Stomach smooth muscle (tissue), 2 donors: ENCODE data around the gene KCNK18.

Source experiments
- H3K27ac ChIP-seq: one replicate; pipeline ENCODE4 v1.7.0; 2013; ENCODE audit warnings: mild to moderate bottlenecking, low read length, inconsistent platforms
- H3K27me3 ChIP-seq, 2 donors: one replicate each; pipeline ENCODE4 v1.7.0; 2013; ENCODE audit warnings: low read length in 2 of 2; ENCODE audit not compliant: insufficient read depth in 2 of 2, control insufficient read depth in 1 of 2
- H3K36me3 ChIP-seq, 2 donors: one replicate each; pipeline ENCODE4 v1.7.0; 2013; ENCODE audit warnings: low read length in 2 of 2; ENCODE audit not compliant: control insufficient read depth in 2 of 2, insufficient read depth in 2 of 2
- H3K4me1 ChIP-seq: one replicate; pipeline ENCODE4 v1.7.0; 2013; ENCODE audit warnings: low read length; ENCODE audit not compliant: control insufficient read depth, insufficient read depth
- H3K4me3 ChIP-seq, 2 donors: one replicate each; pipeline ENCODE4 v1.7.0; 2013; ENCODE audit warnings: low read length in 2 of 2
- H3K9ac ChIP-seq, 2 donors: one replicate each; pipeline ENCODE4 v1.7.0; 2013; ENCODE audit warnings: low read length in 2 of 2, mild to moderate bottlenecking in 1 of 2
- H3K9me3 ChIP-seq, 2 donors: one replicate each; pipeline ENCODE4 v1.7.0; 2013; ENCODE audit warnings: low read length in 2 of 2; ENCODE audit not compliant: control insufficient read depth in 2 of 2
- donor health status: healthy.
- donor health status: Pancreatic carcinoma.

KCNK18 gene

DNA sequence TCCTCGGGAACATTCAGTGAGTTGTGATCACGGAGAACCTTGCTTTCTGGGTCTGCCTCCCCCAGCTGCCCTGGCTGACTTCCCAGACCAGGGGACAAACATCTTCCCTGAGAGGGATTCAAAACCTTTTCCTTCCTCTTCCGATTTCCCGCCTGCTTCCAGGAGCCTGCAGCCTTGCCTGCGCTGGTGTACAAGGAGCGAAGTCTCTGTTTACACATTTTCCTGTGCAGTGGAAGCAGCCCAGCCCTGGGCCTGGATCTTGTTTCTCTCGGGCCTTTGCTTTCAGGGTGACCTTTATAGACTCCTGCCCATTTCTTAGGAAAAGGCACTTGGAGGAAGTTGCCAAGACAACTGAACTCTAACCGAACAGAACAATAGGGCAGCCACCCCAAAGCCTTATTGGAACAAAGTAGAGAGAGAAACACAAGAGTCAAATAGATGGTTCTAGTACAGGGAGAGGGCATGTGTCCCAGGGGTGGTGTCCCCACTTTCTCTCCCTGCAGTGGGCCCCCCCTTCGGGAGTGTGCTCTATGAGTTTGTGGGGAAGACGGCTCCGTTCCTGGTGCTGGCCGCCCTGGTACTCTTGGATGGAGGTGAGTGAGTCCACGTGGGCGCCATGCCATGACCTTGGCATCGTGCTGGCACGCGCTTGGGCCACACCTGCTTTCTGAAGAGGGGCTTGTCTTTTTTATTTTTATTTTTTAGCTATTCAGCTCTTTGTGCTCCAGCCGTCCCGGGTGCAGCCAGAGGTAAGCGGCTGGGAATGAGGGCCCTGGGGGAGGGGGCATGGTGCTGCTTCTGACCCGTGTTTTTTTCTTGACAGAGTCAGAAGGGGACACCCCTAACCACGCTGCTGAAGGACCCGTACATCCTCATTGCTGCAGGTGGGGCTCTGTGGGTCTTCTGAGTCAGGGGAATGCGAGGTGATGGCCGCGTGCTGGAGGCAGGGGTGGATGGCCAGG, 57.8 kb downstream of the KCNK18 start:
- no peak overlapping the region for H3K4me3 ChIP-seq
- H3K27ac ChIP-seq = no peak overlapping the region
- H3K36me3 ChIP-seq = no peaks in the 10 kb centered on the region
- H3K27me3 ChIP-seq = peaks cover 4 to 15% of the 10 kb centered on the region in 2 donors
- no peak overlapping the region for H3K9ac ChIP-seq
- no peaks in the 10 kb centered on the region for H3K9me3 ChIP-seq
- no peaks in the 10 kb centered on the region for H3K4me1 ChIP-seq

DNA sequence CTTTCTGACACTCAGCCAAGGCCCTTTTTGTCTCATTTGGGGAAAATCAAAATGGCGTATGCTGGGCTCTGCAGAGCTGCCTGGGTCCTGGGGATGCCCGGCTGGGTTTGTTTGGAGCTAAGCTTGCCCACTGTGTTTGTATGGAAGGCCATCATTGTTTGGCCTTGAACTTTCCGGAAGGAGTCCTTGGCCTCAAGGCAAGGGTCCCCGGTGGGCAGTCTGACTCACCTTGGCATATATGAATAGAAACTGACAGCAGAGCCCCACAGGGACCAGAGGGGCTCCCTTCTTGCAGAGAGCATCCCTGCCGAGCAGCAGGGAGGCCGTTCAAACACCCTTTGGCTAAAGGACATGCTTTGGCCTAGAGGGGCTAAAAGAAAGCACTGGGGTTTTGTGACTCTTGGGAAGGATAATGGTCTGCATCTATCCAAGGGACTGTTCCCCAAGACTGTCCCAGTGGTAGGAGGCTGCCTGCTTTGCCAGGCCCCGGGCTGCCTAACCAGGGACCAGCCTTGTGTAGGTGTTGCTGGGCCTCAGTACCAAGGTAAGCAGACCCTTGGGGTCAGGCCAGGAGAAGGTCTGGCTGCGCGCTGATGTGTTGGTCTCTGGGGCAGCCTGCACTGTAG, 58.7 kb downstream of the KCNK18 start:
- Histone ChIP-seq H3K4me3 (no peak overlapping the region), H3K9me3 (no peaks in the 10 kb centered on the region), H3K4me1 (no peaks in the 10 kb centered on the region), H3K36me3 (no peaks in the 10 kb centered on the region), H3K27ac (no peak overlapping the region), H3K27me3 (peaks cover 7 to 15% of the 10 kb centered on the region in 2 donors), H3K9ac (no peak overlapping the region)

DNA sequence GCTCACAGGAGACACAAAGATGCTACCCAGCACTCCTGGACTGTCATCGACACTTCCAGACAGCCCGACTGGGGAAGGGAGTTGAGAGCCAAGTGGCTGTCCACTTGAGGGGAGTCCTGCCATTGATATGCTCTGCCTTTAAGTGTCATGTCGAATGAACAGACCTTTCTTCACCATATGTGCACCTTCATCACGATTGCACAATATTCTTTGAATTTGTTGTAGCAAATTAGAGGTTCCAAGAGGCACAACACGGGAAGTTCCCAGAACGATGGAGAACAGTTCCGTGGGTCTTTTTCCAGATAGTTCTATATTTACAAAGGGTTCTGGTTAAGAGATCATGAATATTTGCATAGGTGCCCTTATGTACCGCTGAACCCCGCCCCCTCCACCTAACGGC, 59.6 kb downstream of the KCNK18 start:
- H3K9me3 ChIP-seq = no peaks in the 10 kb centered on the region
- H3K4me3 ChIP-seq = no peak overlapping the region
- peaks cover 13 to 14% of the 10 kb centered on the region in 2 donors for H3K27me3 ChIP-seq
- no peaks in the 10 kb centered on the region for H3K4me1 ChIP-seq
- H3K27ac ChIP-seq = no peak overlapping the region
- no peak overlapping the region for H3K9ac ChIP-seq
- no peaks in the 10 kb centered on the region for H3K36me3 ChIP-seq

DNA sequence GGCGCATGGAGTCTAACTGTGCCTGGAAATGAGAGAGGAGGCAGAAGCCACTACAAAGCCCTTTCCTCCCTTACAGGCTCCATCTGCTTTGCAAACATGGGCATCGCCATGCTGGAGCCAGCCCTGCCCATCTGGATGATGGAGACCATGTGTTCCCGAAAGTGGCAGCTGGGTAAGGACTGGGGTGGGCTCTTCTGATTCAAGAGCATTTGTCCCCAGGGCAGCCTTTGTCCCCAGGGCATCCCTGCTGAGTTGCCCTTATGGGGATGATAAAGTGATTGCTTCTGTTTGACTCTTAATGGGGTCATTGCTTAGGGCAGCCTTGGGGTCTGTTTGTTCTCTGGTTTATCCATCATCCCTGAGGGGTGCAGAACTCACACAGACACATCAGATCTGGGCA, 60.4 kb downstream of the KCNK18 start:
- H3K27me3 ChIP-seq = peaks cover 15 to 16% of the 10 kb centered on the region in 2 donors
- H3K9me3 ChIP-seq = no peaks in the 10 kb centered on the region
- no peaks in the 10 kb centered on the region for H3K4me1 ChIP-seq
- H3K4me3 ChIP-seq = no peak overlapping the region
- no peak overlapping the region for H3K9ac ChIP-seq
- H3K27ac ChIP-seq = no peak overlapping the region
- H3K36me3 ChIP-seq = no peaks in the 10 kb centered on the region

DNA sequence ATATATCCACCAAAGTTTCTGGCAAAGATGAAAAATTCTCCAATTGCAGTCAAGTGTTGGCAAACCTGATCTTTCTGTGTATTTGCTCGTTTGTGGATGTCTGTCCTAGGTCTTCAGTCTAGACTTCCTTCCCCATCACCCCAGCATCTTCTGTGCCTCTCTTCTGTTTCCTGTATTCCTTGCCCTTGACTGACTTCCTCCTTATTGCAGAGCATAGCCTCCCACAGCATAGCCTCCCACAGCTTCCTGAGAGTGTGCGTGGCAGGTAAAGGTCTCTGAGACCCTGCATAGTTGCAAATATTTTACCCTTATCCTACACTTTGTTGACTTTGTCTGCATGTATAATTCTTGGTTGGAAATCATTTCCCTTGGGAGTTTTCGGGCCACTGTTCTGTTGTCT, 62.0 kb downstream of the KCNK18 start:
- Histone ChIP-seq H3K27ac (no peak overlapping the region), H3K9me3 (no peaks in the 10 kb centered on the region), H3K36me3 (no peaks in the 10 kb centered on the region), H3K27me3 (peaks cover 13 to 15% of the 10 kb centered on the region in 2 donors), H3K4me3 (no peak overlapping the region), H3K9ac (no peak overlapping the region), H3K4me1 (no peaks in the 10 kb centered on the region)
